OCI-LY3 (cell line): ENCODE data around the gene DPYD.

ENCODE experiments used
- CTCF ChIP-seq: fragments of 200-600, 300-600 bp; sonication (generic); IDR thresholded peaks from 2 replicates; pipeline ENCODE4 v1.5.1; 2014; ENCODE audit warnings: antibody characterized with exemption, low read length, low read depth
- EZH2phosphoT487 ChIP-seq: fragments of 200-600 bp; shearing (Covaris generic); IDR thresholded peaks from 2 replicates; pipeline ENCODE4 v1.6.1; 2018; ENCODE audit warnings: antibody characterized with exemption, mixed run types, low read depth

- no peak for TF ChIP-seq CTCF
- TF ChIP-seq EZH2phosphoT487: no peak
Measured at GRCh38 chr1:97385536-97386277, 535.1 kb downstream of the DPYD start.
